GM18526 (cell line): ENCODE results near the gene GRID1.

Experiments
- POLR2A ChIP-seq: IDR thresholded peaks from 3 replicates; pipeline ENCODE4 v1.6.1; 2011; ENCODE audit not compliant: insufficient read length; ENCODE audit errors: extremely low read depth

GRID1 gene

DNA sequence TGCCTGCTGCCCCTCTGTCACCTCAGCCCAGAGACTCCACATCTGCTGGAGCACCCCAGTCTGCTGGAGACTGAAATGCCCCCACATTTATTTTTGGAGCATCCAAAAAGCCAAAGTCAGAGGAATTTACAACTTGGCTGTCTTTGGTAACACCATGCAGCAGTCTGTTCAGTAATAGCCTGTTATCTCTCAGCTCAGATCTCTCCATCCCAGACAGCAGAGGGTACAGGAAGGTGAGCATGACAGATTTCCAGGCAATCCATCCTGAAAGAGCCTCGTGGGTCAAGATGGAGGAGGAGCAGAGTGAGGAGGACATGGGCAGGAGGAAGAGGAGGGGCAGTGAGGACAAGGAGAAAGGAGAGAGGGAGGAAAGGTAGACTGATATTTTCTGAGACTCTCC lies 55.9 kb downstream of the GRID1 start:
- no peak for TF ChIP-seq POLR2A

DNA sequence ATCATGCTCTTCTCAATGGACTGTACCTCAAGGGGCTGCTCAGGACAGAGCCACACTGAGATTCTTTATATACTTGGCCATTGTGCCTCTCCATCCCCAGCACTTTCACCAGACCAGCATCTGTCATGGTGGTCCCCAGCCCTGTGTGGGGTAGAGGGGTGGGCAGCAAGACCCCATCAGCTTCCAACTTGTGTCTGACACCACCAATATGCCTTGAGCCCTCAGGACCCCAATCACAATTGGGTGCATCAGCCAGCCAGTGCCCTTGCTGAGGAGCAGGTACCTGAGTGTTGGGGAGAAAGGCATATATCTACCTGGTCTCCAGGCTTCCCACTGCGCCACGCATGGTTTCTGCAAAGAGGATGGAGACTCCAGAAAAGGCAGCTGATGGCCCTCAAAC lies 56.3 kb downstream of the GRID1 start:
- no peak for TF ChIP-seq POLR2A

GRCh38 chr10:86308056-86308455 lies 58.5 kb downstream of the GRID1 start:
- no peak for TF ChIP-seq POLR2A

DNA sequence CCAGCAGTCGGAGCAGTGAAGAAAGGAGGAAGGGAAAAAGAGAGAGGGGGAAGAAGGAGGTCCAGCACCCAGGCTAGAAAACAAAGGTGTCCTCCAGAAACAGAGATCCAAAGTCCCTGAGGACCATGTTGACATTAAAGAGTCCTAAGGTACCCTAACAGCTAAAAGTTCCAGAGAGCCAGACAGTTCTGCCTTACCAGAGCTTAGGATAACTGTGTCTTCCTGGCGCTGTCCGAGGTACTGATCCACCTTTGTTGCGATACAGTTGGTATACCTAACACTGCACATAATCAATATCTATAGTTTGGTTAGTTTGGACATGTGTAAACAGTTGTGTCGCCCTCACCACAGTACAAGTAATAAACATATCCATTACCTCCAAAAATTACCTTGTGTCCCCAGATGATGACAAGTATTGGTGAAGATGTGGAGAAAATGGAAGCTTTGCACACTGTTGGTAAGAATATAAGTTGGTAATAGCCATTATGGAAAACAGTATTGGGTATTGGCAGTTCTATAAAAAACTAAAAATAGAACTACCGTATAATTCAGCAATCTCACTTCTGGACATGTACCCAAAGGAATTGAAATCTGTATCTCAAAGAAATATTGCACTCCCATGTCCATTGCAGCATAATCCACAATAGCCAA lies 59.8 kb downstream of the GRID1 start:
- TF ChIP-seq POLR2A, result no peak

- TF ChIP-seq POLR2A, result no peak
These were observed 61.1 kb downstream of the GRID1 start for GRCh38 chr10:86305521-86305920.

DNA sequence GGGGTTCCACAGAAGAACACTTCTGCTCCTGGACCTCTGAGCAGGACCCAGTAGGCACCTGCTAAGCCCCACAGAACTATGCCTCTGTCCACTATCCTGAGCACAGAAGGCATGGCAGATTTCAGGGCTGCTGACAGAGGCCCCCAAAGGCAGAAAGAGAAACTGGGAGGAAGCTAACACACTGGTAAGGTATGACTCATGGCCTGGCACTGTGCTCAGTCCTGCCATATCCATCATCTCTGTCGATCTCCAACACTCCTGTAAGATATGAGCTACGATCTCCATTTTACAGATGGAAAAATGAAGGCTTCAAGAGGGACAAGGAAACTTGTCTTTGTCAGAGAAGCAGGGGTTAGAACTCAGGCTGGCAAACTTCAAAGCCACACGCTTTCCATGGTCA lies 62.2 kb downstream of the GRID1 start:
- TF ChIP-seq POLR2A, result no peak

GRCh38 chr10:86303626-86304025 lies 63.0 kb downstream of the GRID1 start:
- TF ChIP-seq POLR2A, result no peak

- no peak for TF ChIP-seq POLR2A
These were observed 64.6 kb downstream of the GRID1 start for GRCh38 chr10:86301971-86302370.

- TF ChIP-seq POLR2A, result no peak
These were observed 65.4 kb downstream of the GRID1 start for GRCh38 chr10:86300931-86301830.

- no peak for TF ChIP-seq POLR2A
These were observed 66.1 kb downstream of the GRID1 start for GRCh38 chr10:86300399-86300925.

- TF ChIP-seq POLR2A, result no peak
These were observed 67.0 kb downstream of the GRID1 start for GRCh38 chr10:86299562-86299961.

- TF ChIP-seq POLR2A, result no peak
These were observed 68.0 kb downstream of the GRID1 start for GRCh38 chr10:86298501-86299001.

- no peak for TF ChIP-seq POLR2A
These were observed 70.8 kb downstream of the GRID1 start for GRCh38 chr10:86295791-86296190.

- TF ChIP-seq POLR2A, result no peak
These were observed 71.2 kb downstream of the GRID1 start for GRCh38 chr10:86295351-86295750.

DNA sequence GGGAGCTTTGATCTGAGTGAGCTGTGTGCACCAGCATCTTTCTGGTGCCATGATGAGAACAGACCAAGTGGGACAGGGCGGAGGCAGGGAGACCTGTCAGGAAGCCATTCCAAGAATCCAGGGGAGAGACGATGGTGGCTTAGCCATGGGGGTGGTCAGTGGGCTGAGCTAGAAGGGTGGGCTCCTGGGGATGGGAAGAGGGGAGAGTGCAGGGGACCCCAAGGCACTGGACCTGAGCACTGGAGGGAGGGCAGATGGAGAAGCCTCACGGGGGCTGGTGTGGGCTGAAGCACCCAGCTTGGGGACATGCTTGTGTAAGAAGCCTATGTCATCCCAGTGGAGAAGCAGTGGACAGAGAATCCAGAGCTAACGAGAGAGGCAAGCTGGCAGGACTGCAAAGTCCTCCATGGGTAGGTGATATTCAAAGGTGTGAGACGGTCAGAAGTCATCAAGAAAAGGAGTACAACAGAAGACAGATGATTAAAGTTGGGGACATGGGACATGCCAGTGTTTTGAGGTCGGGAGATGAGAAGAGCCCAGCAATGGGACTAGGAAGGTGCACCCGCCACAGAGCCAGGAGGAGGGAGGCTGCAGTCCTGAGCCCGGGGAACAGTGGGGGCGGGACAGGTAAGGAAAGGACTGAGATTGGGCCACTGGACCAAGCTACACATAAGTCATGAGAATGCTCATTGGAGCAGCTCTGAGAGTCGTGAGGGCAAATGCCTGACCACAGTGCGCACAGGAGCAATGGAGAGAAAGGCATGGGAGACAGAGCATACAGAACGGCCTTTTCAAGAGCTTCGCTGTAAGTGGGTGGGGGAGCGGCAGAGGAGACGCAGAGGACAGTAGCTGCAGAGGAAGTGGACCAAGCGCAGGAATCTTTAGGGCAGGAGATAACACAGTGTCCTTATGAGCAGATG lies 72.0 kb downstream of the GRID1 start:
- TF ChIP-seq POLR2A, result no peak
